ENCODE data around the gene MYO15A. TPM values are rescaled to one million over a fixed set of nuclear protein-coding genes. Genes with fewer than 3 reads are reported as not detected.

MYO15A gene
- total and polyA plus RNA-seq, 7 donors: 0.10 to 0.76 (median 0.28) TPM

DNA sequence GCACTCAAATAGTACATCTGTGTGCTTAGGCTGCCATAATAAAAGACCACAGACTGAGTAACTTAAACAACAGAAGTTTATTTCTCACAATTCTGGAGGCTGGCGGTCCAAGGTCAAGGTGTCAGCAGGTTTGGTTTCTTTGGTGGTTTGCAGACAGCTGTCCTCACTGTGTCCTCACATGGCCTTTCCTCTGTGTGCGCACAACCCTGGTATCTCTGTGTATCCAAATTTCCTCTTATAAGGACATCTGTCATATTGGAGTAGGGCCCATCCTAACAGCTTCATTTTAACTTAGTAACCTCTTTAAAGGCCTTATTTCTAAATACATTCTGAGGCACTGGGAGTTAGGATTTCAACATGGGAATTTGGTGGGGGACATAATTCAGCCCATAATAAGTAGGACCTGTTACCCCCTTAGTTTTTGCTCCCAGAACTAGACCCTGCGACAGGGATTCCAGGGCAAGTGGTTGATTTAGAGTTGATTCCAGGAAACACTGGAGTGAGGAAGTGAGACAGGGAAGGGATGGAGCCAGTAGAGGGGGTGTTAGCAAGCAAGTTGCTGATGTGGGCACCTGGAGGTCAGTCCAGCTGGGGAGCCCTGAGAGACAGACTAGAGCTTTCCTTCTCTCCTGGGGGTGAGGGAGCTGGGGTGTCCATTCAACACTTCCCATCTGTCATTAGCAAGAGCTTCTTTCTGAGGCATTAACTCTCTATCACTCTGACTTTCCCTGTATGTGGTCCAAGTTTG, 64.1 kb downstream of the MYO15A start:
- TF ChIP-seq, protein P1, sequence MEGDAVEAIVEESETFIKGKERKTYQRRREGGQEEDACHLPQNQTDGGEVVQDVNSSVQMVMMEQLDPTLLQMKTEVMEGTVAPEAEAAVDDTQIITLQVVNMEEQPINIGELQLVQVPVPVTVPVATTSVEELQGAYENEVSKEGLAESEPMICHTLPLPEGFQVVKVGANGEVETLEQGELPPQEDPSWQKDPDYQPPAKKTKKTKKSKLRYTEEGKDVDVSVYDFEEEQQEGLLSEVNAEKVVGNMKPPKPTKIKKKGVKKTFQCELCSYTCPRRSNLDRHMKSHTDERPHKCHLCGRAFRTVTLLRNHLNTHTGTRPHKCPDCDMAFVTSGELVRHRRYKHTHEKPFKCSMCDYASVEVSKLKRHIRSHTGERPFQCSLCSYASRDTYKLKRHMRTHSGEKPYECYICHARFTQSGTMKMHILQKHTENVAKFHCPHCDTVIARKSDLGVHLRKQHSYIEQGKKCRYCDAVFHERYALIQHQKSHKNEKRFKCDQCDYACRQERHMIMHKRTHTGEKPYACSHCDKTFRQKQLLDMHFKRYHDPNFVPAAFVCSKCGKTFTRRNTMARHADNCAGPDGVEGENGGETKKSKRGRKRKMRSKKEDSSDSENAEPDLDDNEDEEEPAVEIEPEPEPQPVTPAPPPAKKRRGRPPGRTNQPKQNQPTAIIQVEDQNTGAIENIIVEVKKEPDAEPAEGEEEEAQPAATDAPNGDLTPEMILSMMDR (IDR thresholded peaks at IDR 0.05): no peak
- no peaks in the 10 kb centered on the region for H3K36me3 ChIP-seq (ENCODE audit: insufficient read depth in 1 of 2, low read depth in 1 of 2)
- no peaks in the 10 kb centered on the region for H3K9me3 ChIP-seq
- no peaks in the 10 kb centered on the region for H3K27me3 ChIP-seq (ENCODE audit: insufficient read depth in 3 of 3, low read length in 2 of 3)
- H3K4me1 ChIP-seq: peaks cover 5% of the 10 kb centered on the region
- DNase-seq (no peak), ATAC-seq (no peak)
- intact Hi-C loops (cut with DNase I): no loop called here
- 71 to 79% (median 72%) methylated on average over 3 of the region's 3 CpGs for WGBS, 3 donors
- H3K27ac ChIP-seq: no peak overlapping the region
- no peak overlapping the region for H3K4me3 ChIP-seq

DNA sequence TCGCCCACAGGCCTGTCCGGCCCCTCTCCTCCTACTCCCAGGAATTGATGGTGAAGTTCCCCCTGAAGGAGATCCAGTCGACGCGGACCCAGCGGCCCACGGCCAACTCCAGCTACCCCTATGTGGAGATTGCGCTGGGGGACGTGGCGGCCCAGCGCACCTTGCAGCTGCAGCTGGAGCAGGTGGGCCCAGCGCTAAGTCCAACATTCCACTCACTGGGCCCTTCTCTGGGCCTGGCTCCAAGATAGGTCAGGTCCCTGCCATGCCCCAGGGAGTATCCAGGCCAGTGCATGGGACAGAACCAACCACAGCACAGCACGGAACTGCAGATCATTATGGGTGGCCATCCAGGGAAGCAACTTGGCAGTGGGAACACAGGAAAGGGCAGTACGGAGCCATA, 65.2 kb downstream of the MYO15A start:
- TF ChIP-seq, protein P1 (IDR thresholded peaks at IDR 0.05): no peak
- no peaks in the 10 kb centered on the region for H3K36me3 ChIP-seq (ENCODE audit: insufficient read depth in 1 of 2, low read depth in 1 of 2)
- intact Hi-C loops (cut with DNase I): no loop called here
- H3K4me3 ChIP-seq: no peak overlapping the region
- no peak for DNase-seq
- H3K4me1 ChIP-seq: peaks cover 5% of the 10 kb centered on the region
- no peak overlapping the region for H3K27ac ChIP-seq
- no peaks in the 10 kb centered on the region for H3K27me3 ChIP-seq (ENCODE audit: insufficient read depth in 3 of 3, low read length in 2 of 3)
- whole genome bisulfite sequencing, 3 donors: 90 to 95% (median 95%) methylated on average over 14 of the region's 14 CpGs
- no peak for ATAC-seq
- H3K9me3 ChIP-seq: no peaks in the 10 kb centered on the region

DNA sequence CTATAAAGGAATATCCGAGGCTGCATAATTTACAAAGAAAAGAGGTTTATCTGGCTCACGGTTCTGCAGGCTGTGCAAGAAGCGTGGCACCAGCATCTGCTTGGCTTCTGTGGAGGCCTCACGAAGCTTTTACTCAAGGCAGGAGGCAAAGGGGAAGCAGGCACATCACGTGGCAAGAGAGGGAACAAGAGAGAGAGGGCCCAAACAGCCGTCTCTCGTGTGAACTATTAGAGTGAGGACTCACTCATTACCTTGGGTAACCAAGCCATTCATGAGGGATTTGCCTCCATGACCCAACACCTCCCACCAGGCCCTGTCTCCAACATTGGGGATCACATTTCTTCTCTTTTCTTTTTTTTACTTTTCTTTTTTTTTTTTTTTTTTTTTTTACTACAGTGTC, 67.6 kb downstream of the MYO15A start:
- ATAC-seq (no peak), DNase-seq (no peak)
- intact Hi-C loops (cut with DNase I): no loop called here
- H3K9me3 ChIP-seq: no peaks in the 10 kb centered on the region
- WGBS, 3 donors: 85 to 86% (median 85%) methylated on average over 7 of the region's 7 CpGs
- TF ChIP-seq, protein P1 (IDR thresholded peaks at IDR 0.05): no peak
- no peak overlapping the region for H3K27ac ChIP-seq
- no peak overlapping the region for H3K4me3 ChIP-seq
- H3K27me3 ChIP-seq (ENCODE audit: insufficient read depth in 3 of 3, low read length in 2 of 3): no peaks in the 10 kb centered on the region
- no peaks in the 10 kb centered on the region for H3K36me3 ChIP-seq (ENCODE audit: insufficient read depth in 1 of 2, low read depth in 1 of 2)
- peaks cover 5% of the 10 kb centered on the region for H3K4me1 ChIP-seq

DNA sequence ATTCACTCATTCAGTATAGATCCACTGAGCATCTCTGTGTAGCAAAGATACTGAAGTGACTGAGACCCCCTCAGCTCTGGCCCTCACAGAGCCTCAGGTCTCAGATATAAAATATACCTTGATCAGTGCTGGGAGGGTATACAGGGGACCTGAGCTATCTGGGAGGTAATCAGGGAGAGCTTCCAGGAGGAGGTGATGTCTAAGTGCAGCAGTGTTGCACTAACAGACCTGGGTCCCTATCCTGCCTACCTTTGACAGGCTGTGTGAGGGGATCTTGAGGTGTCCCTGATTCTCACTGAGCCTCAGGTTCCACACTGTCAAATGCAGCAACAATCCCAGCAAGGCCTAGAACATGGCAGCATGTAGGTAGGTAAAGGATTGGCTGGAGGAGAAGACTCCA, 68.6 kb downstream of the MYO15A start:
- Histone ChIP-seq H3K27me3 (ENCODE audit: insufficient read depth in 3 of 3, low read length in 2 of 3) (no peaks in the 10 kb centered on the region), H3K4me3 (no peak overlapping the region), H3K4me1 (peaks cover 5% of the 10 kb centered on the region), H3K27ac (no peak overlapping the region), H3K9me3 (no peaks in the 10 kb centered on the region), H3K36me3 (ENCODE audit: insufficient read depth in 1 of 2, low read depth in 1 of 2) (no peaks in the 10 kb centered on the region)
- DNase-seq: no peak
- TF ChIP-seq, protein P1 (IDR thresholded peaks at IDR 0.05): no peak
- ATAC-seq: no peak
- intact Hi-C loops (cut with DNase I): no loop called here

DNA sequence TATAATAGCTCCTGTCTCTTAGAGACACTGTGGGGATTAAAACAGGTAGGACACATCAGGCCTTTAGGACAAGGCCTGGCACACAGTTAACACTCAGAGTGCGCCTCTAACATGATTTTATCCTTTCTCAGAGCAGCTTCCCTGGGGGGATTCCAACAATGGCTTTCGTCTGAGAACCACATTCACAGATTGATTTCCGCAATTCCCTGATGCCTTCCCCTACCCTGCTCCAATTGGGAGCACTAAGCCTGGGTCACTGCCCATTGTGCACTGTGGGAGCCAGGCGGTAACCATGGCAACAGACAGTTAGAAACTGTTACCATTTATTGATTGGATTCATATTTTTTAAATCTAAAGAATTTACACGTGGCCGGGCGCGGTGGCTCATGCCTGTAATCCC, 69.2 kb downstream of the MYO15A start:
- Histone ChIP-seq H3K4me3 (no peak overlapping the region), H3K36me3 (ENCODE audit: insufficient read depth in 1 of 2, low read depth in 1 of 2) (no peaks in the 10 kb centered on the region), H3K9me3 (no peaks in the 10 kb centered on the region), H3K27ac (no peak overlapping the region), H3K4me1 (peaks cover 5% of the 10 kb centered on the region), H3K27me3 (ENCODE audit: insufficient read depth in 3 of 3, low read length in 2 of 3) (no peaks in the 10 kb centered on the region)
- intact Hi-C loops (cut with DNase I): no loop called here
- ATAC-seq: no peak
- TF ChIP-seq, protein P1 (IDR thresholded peaks at IDR 0.05): no peak
- DNase-seq: no peak
- WGBS, 3 donors: 88 to 91% (median 91%) methylated on average over 8 of the region's 8 CpGs

Measured in psoas muscle (tissue), 8 donors.